Fibroblast of lung (primary cell): ENCODE data around the gene PCDHA6.
"Not testable (repeated sequence)": the region's sequence is repeated elsewhere in the genome, so short reads cannot be mapped to it uniquely, and the experiment has no call there.

Experiments
- CTCF ChIP-seq, 2 donors: IDR thresholded peaks in 1 of 2; conservative IDR thresholded peaks in 1 of 2; 1 replicate in 1 of 2; 2 replicates in 1 of 2; pipeline ENCODE4 v1.5.1; 2011 to 2012; ENCODE audit warnings: low read length in 2 of 2, control low read depth in 1 of 2, inconsistent platforms in 1 of 2, low read depth in 1 of 2, mild to moderate bottlenecking in 1 of 2
- EZH2 ChIP-seq: IDR thresholded peaks from 2 replicates; pipeline ENCODE4 v1.5.1; 2012; ENCODE audit warnings: low read length, control low read depth, mild to moderate bottlenecking; ENCODE audit errors: missing control alignments

- TF ChIP-seq CTCF (conservative IDR thresholded peaks at IDR 0.05 in 1 of 2, IDR thresholded peaks at IDR 0.05 in 1 of 2; ENCODE audit: low read depth in 1 of 2, low read length in 2 of 2); EZH2: not testable (repeated sequence)
Observed at GRCh38 chr5:140849831-140850634, 22.3 kb downstream of the PCDHA6 start.
